ENCODE measurements around the gene PTF1A. TPM values are rescaled to one million over a fixed set of nuclear protein-coding genes. Genes with fewer than 3 reads are reported as not detected.
"Not testable (repeated sequence)": the region's sequence is repeated elsewhere in the genome, so short reads cannot be mapped to it uniquely, and the experiment has no call there.

The PTF1A gene
- polyA plus RNA-seq, 12 donors: 0.43 TPM; not detected in 11

DNA sequence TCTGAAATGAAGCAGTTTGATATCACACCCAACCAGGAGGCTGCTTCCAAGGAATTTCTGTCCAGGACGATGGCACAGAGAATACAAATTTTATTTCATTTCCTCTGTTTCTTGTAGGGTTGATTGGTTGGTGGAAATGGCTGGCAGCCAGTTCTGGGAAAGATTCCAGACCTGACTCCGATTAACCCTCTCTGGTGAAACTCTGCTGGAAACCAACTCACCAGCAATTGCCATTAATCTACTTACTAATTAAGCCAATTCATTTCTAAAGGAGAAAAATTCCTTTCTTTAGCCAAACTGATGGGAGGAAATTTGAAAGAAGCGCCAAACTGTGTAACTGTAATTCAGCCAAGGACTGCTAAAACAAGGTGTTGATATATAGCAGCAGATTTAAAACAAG is 10.7 kb downstream of the PTF1A start:
- DNase-seq: no peak

DNA sequence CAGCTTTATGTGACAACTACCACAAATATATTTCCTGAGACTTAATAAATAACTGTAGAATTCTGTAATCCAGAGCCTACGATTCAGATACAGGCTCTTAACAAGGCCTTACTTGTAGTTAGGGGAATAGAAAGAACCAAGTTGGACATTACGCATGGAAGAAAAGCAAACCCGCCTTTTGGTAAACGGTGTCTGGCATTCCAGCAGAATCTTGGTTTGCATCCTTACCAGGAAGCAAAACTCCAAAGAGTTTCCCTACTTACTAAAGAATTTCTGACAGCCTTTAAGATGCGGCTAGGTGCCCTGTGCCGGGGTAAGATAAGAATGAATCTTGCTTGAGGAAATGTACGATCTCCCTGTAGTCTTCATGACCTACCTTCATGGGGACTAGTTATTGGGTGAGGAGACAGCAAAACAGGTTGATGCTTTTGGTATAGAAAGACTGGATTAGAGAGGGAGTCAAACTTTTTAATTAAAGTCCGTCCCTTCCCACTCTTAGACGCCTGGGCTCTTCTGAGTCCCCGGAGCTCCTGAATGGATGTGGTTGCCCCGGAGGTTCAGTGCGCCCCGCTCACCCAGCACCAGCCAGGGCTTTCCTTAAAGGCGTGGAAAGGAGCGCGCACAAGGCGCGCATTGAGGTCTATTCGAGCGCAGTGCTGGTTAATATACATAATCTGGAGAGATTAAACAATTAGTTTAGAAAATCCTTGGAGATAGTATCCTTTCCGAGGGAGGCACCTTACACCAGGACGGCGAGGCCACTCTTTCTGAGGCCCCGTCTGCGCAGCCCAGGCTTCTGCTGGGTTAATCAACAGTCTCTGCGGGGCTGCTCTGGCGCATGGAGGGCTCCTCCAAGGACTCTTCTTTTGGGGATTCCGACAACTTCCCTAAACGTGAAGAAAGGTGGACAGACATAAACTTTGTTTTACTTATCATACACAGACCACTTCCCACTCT is 11.5 kb downstream of the PTF1A start:
- no peak for DNase-seq

DNA sequence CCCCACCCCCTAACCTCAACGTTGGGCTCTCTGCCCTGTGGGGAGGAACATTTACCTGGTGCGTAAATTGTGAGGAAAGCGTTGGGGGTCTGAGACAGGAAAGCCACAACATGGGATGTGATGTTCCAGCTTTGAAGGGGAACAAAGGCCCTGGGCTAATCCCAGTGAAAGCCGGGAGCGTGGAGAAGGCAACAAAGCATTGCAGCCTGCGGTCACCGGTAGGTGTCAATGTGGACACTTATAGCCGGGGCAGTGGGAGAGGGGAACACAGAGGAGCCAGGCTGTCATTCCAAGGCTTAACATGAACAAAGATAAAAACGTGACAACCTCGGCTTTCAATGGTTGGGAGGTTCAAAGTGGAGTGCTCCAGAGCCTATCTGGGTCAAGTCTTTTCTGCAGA is 12.7 kb downstream of the PTF1A start:
- no peak for DNase-seq

DNA sequence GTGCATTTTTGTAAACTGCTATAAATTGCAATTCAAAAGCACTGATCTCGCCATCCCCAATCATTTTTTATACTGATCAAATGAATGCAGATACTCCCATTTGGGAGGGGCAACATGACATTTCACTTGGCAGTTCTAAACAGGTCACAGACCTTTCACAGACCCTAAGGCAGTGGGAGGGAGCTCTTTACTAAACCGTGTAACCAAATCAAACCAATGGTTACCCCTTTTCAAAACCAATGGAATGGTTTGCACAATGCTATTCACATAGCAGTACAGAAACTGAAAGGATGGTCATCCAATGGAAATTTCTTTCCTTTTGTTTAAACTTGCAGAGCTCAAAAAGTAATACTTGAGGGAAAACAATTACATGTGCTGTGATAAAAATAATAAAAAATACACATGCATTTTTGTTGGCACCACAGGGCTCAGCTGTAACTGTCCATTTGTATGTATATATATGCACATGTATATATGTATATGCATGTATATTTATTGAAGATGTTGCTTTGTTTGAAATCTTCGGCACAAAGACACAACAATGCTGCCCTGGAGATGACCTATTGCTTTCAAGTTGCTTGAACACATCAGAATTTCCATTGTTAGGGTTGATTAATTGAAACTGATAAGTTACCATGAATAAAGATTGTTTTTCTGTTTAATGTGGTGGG is 14.0 kb downstream of the PTF1A start:
- no peak for DNase-seq

DNA sequence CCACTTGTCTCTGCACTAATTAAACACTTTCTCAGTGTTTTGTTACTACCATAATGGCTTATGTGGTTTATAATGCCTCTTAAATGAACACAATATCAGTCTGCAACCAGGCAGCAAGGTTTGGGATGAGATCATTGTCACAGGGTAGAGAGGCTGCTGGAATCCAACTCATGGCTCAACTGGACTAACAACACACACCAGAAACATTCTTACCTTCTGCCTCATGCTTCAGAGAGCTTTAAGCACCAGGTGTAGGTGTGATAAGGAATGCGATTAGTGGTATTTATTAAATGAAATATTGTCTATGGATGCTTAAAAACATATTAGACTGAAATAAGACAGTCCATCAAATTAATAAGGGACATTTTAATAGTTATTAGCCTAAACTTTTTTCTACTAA is 25.4 kb downstream of the PTF1A start:
- no peak for DNase-seq

DNA sequence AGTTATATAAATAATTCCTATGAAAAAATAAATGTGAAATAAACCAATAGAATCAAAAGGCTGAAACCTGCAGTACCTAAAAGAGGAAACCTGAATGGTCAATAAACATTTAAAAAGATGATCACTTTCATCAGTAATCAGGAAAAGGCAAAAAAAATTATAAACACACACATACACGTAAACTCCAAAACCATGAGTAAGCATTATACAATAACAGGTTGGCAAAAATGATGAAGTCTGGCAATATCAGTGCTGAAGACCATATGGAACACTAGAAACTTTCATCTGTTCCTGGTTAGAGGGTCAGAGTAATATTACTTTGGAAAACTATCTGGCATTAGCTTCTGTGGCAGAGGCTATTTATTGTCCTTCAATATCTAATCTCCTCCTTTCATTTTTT is 38.5 kb downstream of the PTF1A start:
- DNase-seq: no peak

DNA sequence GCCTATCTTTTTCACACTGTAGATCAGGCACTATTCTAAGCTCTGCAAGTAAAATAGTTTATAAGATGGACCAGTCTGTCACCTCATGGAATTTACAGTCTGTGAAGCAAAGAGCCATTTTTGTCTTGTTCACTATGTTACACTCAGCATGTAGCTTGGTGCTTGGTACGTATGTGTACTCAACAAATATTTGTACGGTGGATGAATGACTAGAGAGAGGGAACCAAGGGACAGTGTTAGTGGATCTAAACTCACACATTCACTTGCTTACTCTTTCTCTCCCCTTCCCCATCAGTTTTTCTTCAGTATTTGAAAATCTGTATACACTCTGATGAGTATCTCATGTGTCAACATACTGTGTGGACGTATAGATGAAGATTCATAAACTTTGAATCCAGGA is 45.9 kb downstream of the PTF1A start:
- DNase-seq: no peak

DNA sequence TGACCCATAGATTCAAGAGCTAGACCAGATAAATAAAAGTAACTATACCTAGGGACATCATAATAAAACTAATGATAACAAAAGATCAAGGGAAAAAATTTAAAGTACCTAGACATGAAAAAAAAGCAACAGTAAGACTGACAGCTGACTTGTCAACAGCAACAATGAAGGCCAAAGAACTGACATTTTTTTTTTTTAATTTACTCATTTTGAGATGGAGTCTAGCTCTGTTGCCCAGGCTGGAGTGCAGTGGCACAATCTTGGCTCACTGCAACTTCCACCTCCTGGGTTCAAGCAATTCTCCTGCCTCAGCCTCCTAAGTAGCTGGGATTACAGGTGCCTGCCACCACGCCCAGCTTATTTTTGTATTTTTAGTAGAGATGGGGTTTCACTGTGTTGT is 49.7 kb downstream of the PTF1A start:
- not testable (repeated sequence) for DNase-seq

Other genes with a start within 250 kb of the PTF1A start
- gene MSRB2, start 96.7 kb upstream of the PTF1A start, polyA plus RNA-seq (ENCODE audit: insufficient read length in 12 of 12): 10 to 100 TPM in 11 of 12 donors, not detected in 1; 33.3 to 74.7 (median 62.2) TPM
- under 1 TPM in 9 of 12 donors, not detected in 3; 0.13 to 0.34 (median 0.16) TPM for gene C10orf67, start 152.5 kb downstream of the PTF1A start, polyA plus RNA-seq (ENCODE audit: insufficient read length in 12 of 12)
- 100 to 1,000 TPM in 3 of 12 donors, 10 to 100 TPM in 9; 11.7 to 440 (median 54.3) TPM for gene OTUD1, start 246.8 kb downstream of the PTF1A start, polyA plus RNA-seq (ENCODE audit: insufficient read length in 12 of 12)

All from muscle of arm (tissue), 12 donors.